ENCODE results near the gene ANGPTL8.

The ANGPTL8 gene

GRCh38 chr19:11238041-11238440 lies 1.4 kb upstream of the ANGPTL8 start:
- DNase-seq = no peak

- DNase-seq = no peak
Measured at GRCh38 chr19:11238781-11239376, 540 bp upstream of the ANGPTL8 start.

GRCh38 chr19:11240008-11240444 lies 607 bp downstream of the ANGPTL8 start:
- DNase-seq = no peak

GRCh38 chr19:11242025-11242424 lies 2.6 kb downstream of the ANGPTL8 start:
- no peak for DNase-seq

- DNase-seq = peak; percentile 50
Measured at GRCh38 chr19:11242864-11243797, 3.7 kb downstream of the ANGPTL8 start.

GRCh38 chr19:11243798-11244169 lies 4.4 kb downstream of the ANGPTL8 start:
- no peak for DNase-seq

GRCh38 chr19:11244846-11245589 lies 5.6 kb downstream of the ANGPTL8 start:
- DNase-seq = no peak

- DNase-seq = no peak
Measured at GRCh38 chr19:11246941-11247340, 7.5 kb downstream of the ANGPTL8 start.

- DNase-seq = no peak
Measured at GRCh38 chr19:11247391-11247790, 8.0 kb downstream of the ANGPTL8 start.

- no peak for DNase-seq
Measured at GRCh38 chr19:11247934-11248333, 8.5 kb downstream of the ANGPTL8 start.

GRCh38 chr19:11248852-11249251 lies 9.4 kb downstream of the ANGPTL8 start:
- DNase-seq = no peak

GRCh38 chr19:11251217-11251616 lies 11.8 kb downstream of the ANGPTL8 start:
- DNase-seq = no peak

- DNase-seq = no peak
Measured at GRCh38 chr19:11251650-11252314, 12.4 kb downstream of the ANGPTL8 start.

GRCh38 chr19:11252665-11253355 lies 13.4 kb downstream of the ANGPTL8 start:
- DNase-seq = no peak

GRCh38 chr19:11254666-11255065 lies 15.2 kb downstream of the ANGPTL8 start:
- DNase-seq = no peak

- DNase-seq = no peak
Measured at GRCh38 chr19:11256189-11256588, 16.8 kb downstream of the ANGPTL8 start.

- no peak for DNase-seq
Measured at GRCh38 chr19:11257846-11258380, 18.5 kb downstream of the ANGPTL8 start.

GRCh38 chr19:11260996-11261395 lies 21.6 kb downstream of the ANGPTL8 start:
- DNase-seq = no peak

GRCh38 chr19:11261431-11261970 lies 22.1 kb downstream of the ANGPTL8 start:
- no peak for DNase-seq

GRCh38 chr19:11261971-11262839 lies 22.8 kb downstream of the ANGPTL8 start, which contains the start of gene DOCK6:
Gene DOCK6 (minus strand): TSS chr19:11262524. CDS start chr19:11262440, 84 bp downstream.
- no peak for DNase-seq

- DNase-seq = no peak
Measured at GRCh38 chr19:11263726-11264125, 24.3 kb downstream of the ANGPTL8 start.

All from COR-L47 (cell line).